SK-N-SH (cell line): Measurements from ENCODE around the gene TEAD1. TPM values are rescaled to one million over a fixed set of nuclear protein-coding genes. Genes with fewer than 3 reads are reported as not detected.

Experiments
- CTCF ChIA-PET: fragments of 300-600, 350-600 bp; formaldehyde crosslinking; extraction: SDS; loops from one replicate; lab custom pipeline; 2021; lab: Yijun Ruan, JAX
- POLR2A ChIA-PET: fragments of 350-600 bp; sonication (Branson Sonifier 250); formaldehyde crosslinking; extraction: SDS; loops from one replicate; lab custom pipeline; 2020; ENCODE audit warnings: antibody characterized with exemption, inconsistent platforms; lab: Yijun Ruan, JAX
- DNase-seq: peaks from one replicate; pipeline ENCODE4 v3.0.0; 2012
- H2AFZ ChIP-seq: fragments of 200-600 bp; sonication (generic); 2 replicates; pipeline ENCODE4 v1.8.1; 2016; ENCODE audit warnings: antibody characterized with exemption, mild to moderate bottlenecking, low read depth
- H3F3A ChIP-seq: fragments of 200-600 bp; sonication (generic); replicated peaks from 2 replicates; pipeline ENCODE3; 2016; ENCODE audit warnings: antibody characterized with exemption, mild to moderate bottlenecking; ENCODE audit not compliant: insufficient read depth
- H3K27ac ChIP-seq, 2 experiments: fragments of 200-500 bp in 1 of 2; fragments of 200-600 bp in 1 of 2; sonication (Bioruptor generic) in 1 of 2; sonication (generic), shearing (Covaris generic) in 1 of 2; 2 replicates each; pipeline versions ENCODE4 v1.5.1 to v1.6.1; 2014 to 2016; ENCODE audit warnings: low read depth in 2 of 2, inconsistent platforms in 1 of 2, low read length in 1 of 2, mild to moderate bottlenecking in 1 of 2, mixed read lengths in 1 of 2
- H3K27me3 ChIP-seq: fragments of 200-600 bp; sonication (generic), shearing (Covaris generic); 2 replicates; pipeline ENCODE4 v1.6.1; 2016; ENCODE audit warnings: mixed run types; ENCODE audit not compliant: insufficient read depth
- H3K36me3 ChIP-seq, 2 experiments: fragments of 200-500 bp in 1 of 2; fragments of 200-600 bp in 1 of 2; sonication (Bioruptor generic) in 1 of 2; sonication (generic) in 1 of 2; replicated peaks in 1 of 2; 2 replicates each; pipeline versions ENCODE3 to v1.5.1; 2014 to 2016; ENCODE audit warnings: low read length in 1 of 2, mild to moderate bottlenecking in 1 of 2; ENCODE audit not compliant: insufficient read depth in 2 of 2, control insufficient read depth in 1 of 2
- H3K4me1 ChIP-seq, 2 experiments: fragments of 200-500 bp in 1 of 2; fragments of 200-600 bp in 1 of 2; sonication (Bioruptor generic) in 1 of 2; sonication (generic), shearing (Covaris generic) in 1 of 2; 2 replicates each; pipeline versions ENCODE4 v1.5.1 to v1.6.1; 2014 to 2016; ENCODE audit warnings: low read depth in 1 of 2, low read length in 1 of 2, mixed run types in 1 of 2; ENCODE audit not compliant: insufficient read depth in 2 of 2, control insufficient read depth in 1 of 2
- H3K4me2 ChIP-seq: fragments of 200-600 bp; sonication (generic), shearing (Covaris generic); 2 replicates; pipeline ENCODE4 v1.6.1; 2017; ENCODE audit warnings: mixed run types
- H3K4me3 ChIP-seq, 2 experiments: fragments of 200-500 bp in 1 of 2; fragments of 200-600 bp in 1 of 2; sonication (Bioruptor generic) in 1 of 2; sonication (generic), shearing (Covaris generic) in 1 of 2; 2 replicates each; pipeline versions ENCODE4 v1.5.1 to v1.8.1; 2014 to 2016; ENCODE audit warnings: low read depth in 2 of 2, inconsistent platforms in 1 of 2, low read length in 1 of 2, mild to moderate bottlenecking in 1 of 2, mixed read lengths in 1 of 2, moderate library complexity in 1 of 2
- H3K79me2 ChIP-seq: fragments of 200-600 bp; sonication (generic); 2 replicates; pipeline ENCODE4 v1.8.1; 2017; ENCODE audit warnings: mild to moderate bottlenecking; ENCODE audit not compliant: insufficient read depth
- H3K9ac ChIP-seq: fragments of 200-600 bp; sonication (generic); 2 replicates; pipeline ENCODE4 v1.6.1; 2017; ENCODE audit warnings: mixed run types
- H3K9me2 ChIP-seq: fragments of 200-600 bp; sonication (generic); 2 replicates; pipeline ENCODE4 v1.6.1; 2017; ENCODE audit warnings: mixed run types
- H3K9me3 ChIP-seq: fragments of 200-600 bp; sonication (generic); 2 replicates; pipeline ENCODE4 v1.6.1; 2017; ENCODE audit warnings: mixed run types, mild to moderate bottlenecking, moderate library complexity
- H4K20me1 ChIP-seq: fragments of 200-600 bp; sonication (generic); 2 replicates; pipeline ENCODE4 v1.6.1; 2017; ENCODE audit warnings: mild to moderate bottlenecking, mixed run types; ENCODE audit not compliant: insufficient read depth
- EZH2phosphoT487 ChIP-seq: fragments of 200-600 bp; sonication (generic); IDR thresholded peaks from 2 replicates; pipeline ENCODE4 v1.6.1; 2017; ENCODE audit warnings: low read depth, mixed run types, mild to moderate bottlenecking, antibody characterized with exemption, moderate library complexity, borderline replicate concordance
- GABPA ChIP-seq: IDR thresholded peaks from 2 replicates; pipeline ENCODE4 v1.4.0; 2012; ENCODE audit warnings: low read depth, mild to moderate bottlenecking
- GATA2 ChIP-seq: sonication (generic); formaldehyde crosslinking; IDR thresholded peaks from 2 replicates; pipeline ENCODE4 v1.5.0; 2020; ENCODE audit warnings: mild to moderate bottlenecking, missing genetic modification reagents
- JUND ChIP-seq: IDR thresholded peaks from 2 replicates; pipeline ENCODE4 v1.4.0; 2012
- MXI1 ChIP-seq: IDR thresholded peaks from 2 replicates; pipeline ENCODE4 v1.6.1; 2012; ENCODE audit warnings: mild to moderate bottlenecking, low read depth, low read length, improper control_type of control experiment
- NRF1 ChIP-seq: IDR thresholded peaks from 2 replicates; pipeline ENCODE4 v1.6.1; 2012; ENCODE audit warnings: low read depth, mild to moderate bottlenecking, low read length
- RFX5 ChIP-seq: IDR thresholded peaks from 2 replicates; pipeline ENCODE4 v1.6.1; 2012; ENCODE audit warnings: mild to moderate bottlenecking, improper control_type of control experiment, low read length
- RXRA ChIP-seq: IDR thresholded peaks from 2 replicates; pipeline ENCODE4 v1.4.0; 2012; ENCODE audit warnings: low read depth, mild to moderate bottlenecking, borderline replicate concordance
- SIN3A ChIP-seq: IDR thresholded peaks from 2 replicates; pipeline ENCODE4 v1.6.1; 2012; ENCODE audit warnings: low read depth, mild to moderate bottlenecking, low read length, moderate library complexity, borderline replicate concordance
- TCF12 ChIP-seq: IDR thresholded peaks from 2 replicates; pipeline ENCODE4 v1.4.0; 2012
- WGBS: methylation state at CpG from one replicate; pipeline ENCODE4 v1.1.6; 2017; ENCODE audit warnings: low lambda C conversion rate; 5-methylcytosine and 5-hydroxymethylcytosine counted together
- polyA plus RNA-seq, 3 experiments: library from polyadenylated mRNA; depleted of rRNA; stranded (reverse); fragments of >200 nt; gene quantifications; 2 replicates each; pipeline ENCODE4 v1.2.3, GENCODE V29; 2012
- TF ChIP-seq, protein P1 (sequence below): IDR thresholded peaks from 2 replicates; pipeline ENCODE4 v1.6.1; 2012; ENCODE audit warnings: mild to moderate bottlenecking, low read depth, low read length, moderate library complexity
- TF ChIP-seq, protein P2 (sequence below): fragments of 200-600 bp; sonication (generic); IDR thresholded peaks from 2 replicates; pipeline ENCODE4 v1.6.1; 2017; ENCODE audit warnings: antibody characterized with exemption, mild to moderate bottlenecking, moderate library complexity
- TF ChIP-seq, protein P3 (sequence below): IDR thresholded peaks from 2 replicates; pipeline ENCODE4; 2012

The TEAD1 gene
- polyA plus RNA-seq, 1 of the 3 experiments (the other 2 are of a cell fraction): 31.2 TPM

GRCh38 chr11:12983336-12983735 is 309.1 kb downstream of the TEAD1 start:
- DNase-seq: no peak

More at GRCh38 chr11:12983336-12983735, 309.1 kb downstream of the TEAD1 start:
- no peak overlapping the region for H3K27ac ChIP-seq
- 77% methylated on average over 7 of the region's 7 CpGs for WGBS
- H3K79me2 ChIP-seq: no peaks in the 10 kb centered on the region
- no peaks in the 10 kb centered on the region for H3K36me3 ChIP-seq
- H3K4me1 ChIP-seq: no peaks in the 10 kb centered on the region
- H3K9me2 ChIP-seq: no peaks in the 10 kb centered on the region
- no peaks in the 10 kb centered on the region for H3K9me3 ChIP-seq
- no peak overlapping the region for H3K9ac ChIP-seq
- TF ChIP-seq, protein P1, sequence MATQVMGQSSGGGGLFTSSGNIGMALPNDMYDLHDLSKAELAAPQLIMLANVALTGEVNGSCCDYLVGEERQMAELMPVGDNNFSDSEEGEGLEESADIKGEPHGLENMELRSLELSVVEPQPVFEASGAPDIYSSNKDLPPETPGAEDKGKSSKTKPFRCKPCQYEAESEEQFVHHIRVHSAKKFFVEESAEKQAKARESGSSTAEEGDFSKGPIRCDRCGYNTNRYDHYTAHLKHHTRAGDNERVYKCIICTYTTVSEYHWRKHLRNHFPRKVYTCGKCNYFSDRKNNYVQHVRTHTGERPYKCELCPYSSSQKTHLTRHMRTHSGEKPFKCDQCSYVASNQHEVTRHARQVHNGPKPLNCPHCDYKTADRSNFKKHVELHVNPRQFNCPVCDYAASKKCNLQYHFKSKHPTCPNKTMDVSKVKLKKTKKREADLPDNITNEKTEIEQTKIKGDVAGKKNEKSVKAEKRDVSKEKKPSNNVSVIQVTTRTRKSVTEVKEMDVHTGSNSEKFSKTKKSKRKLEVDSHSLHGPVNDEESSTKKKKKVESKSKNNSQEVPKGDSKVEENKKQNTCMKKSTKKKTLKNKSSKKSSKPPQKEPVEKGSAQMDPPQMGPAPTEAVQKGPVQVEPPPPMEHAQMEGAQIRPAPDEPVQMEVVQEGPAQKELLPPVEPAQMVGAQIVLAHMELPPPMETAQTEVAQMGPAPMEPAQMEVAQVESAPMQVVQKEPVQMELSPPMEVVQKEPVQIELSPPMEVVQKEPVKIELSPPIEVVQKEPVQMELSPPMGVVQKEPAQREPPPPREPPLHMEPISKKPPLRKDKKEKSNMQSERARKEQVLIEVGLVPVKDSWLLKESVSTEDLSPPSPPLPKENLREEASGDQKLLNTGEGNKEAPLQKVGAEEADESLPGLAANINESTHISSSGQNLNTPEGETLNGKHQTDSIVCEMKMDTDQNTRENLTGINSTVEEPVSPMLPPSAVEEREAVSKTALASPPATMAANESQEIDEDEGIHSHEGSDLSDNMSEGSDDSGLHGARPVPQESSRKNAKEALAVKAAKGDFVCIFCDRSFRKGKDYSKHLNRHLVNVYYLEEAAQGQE: no peak
- no peak for TF ChIP-seq TCF12
- no peak for TF ChIP-seq EZH2phosphoT487
- TF ChIP-seq, protein P2, sequence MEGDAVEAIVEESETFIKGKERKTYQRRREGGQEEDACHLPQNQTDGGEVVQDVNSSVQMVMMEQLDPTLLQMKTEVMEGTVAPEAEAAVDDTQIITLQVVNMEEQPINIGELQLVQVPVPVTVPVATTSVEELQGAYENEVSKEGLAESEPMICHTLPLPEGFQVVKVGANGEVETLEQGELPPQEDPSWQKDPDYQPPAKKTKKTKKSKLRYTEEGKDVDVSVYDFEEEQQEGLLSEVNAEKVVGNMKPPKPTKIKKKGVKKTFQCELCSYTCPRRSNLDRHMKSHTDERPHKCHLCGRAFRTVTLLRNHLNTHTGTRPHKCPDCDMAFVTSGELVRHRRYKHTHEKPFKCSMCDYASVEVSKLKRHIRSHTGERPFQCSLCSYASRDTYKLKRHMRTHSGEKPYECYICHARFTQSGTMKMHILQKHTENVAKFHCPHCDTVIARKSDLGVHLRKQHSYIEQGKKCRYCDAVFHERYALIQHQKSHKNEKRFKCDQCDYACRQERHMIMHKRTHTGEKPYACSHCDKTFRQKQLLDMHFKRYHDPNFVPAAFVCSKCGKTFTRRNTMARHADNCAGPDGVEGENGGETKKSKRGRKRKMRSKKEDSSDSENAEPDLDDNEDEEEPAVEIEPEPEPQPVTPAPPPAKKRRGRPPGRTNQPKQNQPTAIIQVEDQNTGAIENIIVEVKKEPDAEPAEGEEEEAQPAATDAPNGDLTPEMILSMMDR: no peak
- no peak for TF ChIP-seq GATA2
- TF ChIP-seq RFX5: no peak
- no peak for TF ChIP-seq NRF1
- no peak for TF ChIP-seq SIN3A
- TF ChIP-seq, protein P3, sequence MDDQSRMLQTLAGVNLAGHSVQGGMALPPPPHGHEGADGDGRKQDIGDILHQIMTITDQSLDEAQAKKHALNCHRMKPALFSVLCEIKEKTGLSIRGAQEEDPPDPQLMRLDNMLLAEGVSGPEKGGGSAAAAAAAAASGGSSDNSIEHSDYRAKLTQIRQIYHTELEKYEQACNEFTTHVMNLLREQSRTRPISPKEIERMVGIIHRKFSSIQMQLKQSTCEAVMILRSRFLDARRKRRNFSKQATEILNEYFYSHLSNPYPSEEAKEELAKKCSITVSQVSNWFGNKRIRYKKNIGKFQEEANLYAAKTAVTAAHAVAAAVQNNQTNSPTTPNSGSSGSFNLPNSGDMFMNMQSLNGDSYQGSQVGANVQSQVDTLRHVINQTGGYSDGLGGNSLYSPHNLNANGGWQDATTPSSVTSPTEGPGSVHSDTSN: no peak
- no peak for TF ChIP-seq RXRA
- TF ChIP-seq GABPA: no peak
- TF ChIP-seq JUND: no peak
- TF ChIP-seq MXI1: no peak
- H3K4me3 ChIP-seq: no peak overlapping the region
- ChIA-PET POLR2A (no interaction called here), CTCF (interaction anchor here (0.8 to 1.3 kb wide), 2 partner anchors 169 to 200 kb away, joined by 3 read pairs; no protein-coding TSS in a partner anchor)
- H3K27me3 ChIP-seq: peaks cover 2% of the 10 kb centered on the region; the same call in 1 of the 2 replicates
- no peak overlapping the region for H2AFZ ChIP-seq
- H3K4me2 ChIP-seq: no peak overlapping the region
- no peaks in the 10 kb centered on the region for H3F3A ChIP-seq
- no peaks in the 10 kb centered on the region for H4K20me1 ChIP-seq
